H1 (cell line): Measurements from ENCODE around the gene USH1G. TPM values are rescaled to one million over a fixed set of nuclear protein-coding genes. Genes with fewer than 3 reads are reported as not detected.

Experiments
- CTCF ChIA-PET: fragments of 300-600 bp; sonication (Branson Sonifier 250); formaldehyde crosslinking; loops from one replicate; lab custom pipeline; 2021; ENCODE audit not compliant: partially characterized antibody; lab: Charles Lee
- POLR2A ChIA-PET: fragments of 300-600 bp; sonication (Branson Sonifier 250); formaldehyde crosslinking; loops from one replicate; lab custom pipeline; 2021; ENCODE audit warnings: inconsistent platforms; ENCODE audit not compliant: partially characterized antibody; lab: Charles Lee
- DNase-seq, 2 experiments: peaks; one replicate each; pipeline versions ENCODE4 v3.0.0 to v3.0.0-alpha.2; 2010 to 2022; ENCODE audit warnings: low spot score in 2 of 2, low read depth in 1 of 2, mixed read lengths in 1 of 2
- FAIRE-seq: peaks from 2 replicates; lab custom pipeline; 2011; peaks lifted over from hg19 to GRCh38; lab: Jason Lieb, UNC
- H2AFZ ChIP-seq: 2 replicates; pipeline ENCODE4 v1.8.1; 2012; ENCODE audit warnings: low read length, inconsistent platforms
- H2AK5ac ChIP-seq: 2 replicates; pipeline ENCODE4 v1.6.1; 2013; ENCODE audit warnings: low read depth, low read length
- H2BK120ac ChIP-seq: replicated peaks from 2 replicates; pipeline ENCODE3; 2013; ENCODE audit warnings: low read depth, low read length, inconsistent platforms
- H2BK12ac ChIP-seq: 2 replicates; pipeline ENCODE4 v1.6.1; 2013; ENCODE audit warnings: low read depth, low read length
- H2BK15ac ChIP-seq: 2 replicates; pipeline ENCODE4 v1.6.1; 2013; ENCODE audit warnings: low read length
- H2BK20ac ChIP-seq: 2 replicates; pipeline ENCODE4 v1.6.1; 2013; ENCODE audit warnings: low read length
- H2BK5ac ChIP-seq: 2 replicates; pipeline ENCODE4 v1.6.1; 2013; ENCODE audit warnings: low read depth, low read length
- H3K14ac ChIP-seq: 2 replicates; pipeline ENCODE4 v1.6.1; 2013; ENCODE audit warnings: inconsistent platforms; ENCODE audit not compliant: insufficient read length
- H3K18ac ChIP-seq: 2 replicates; pipeline ENCODE4 v1.6.1; 2013; ENCODE audit warnings: low read length; ENCODE audit errors: extremely low read depth
- H3K23ac ChIP-seq: 2 replicates; pipeline ENCODE4 v1.6.1; 2013; ENCODE audit warnings: inconsistent platforms; ENCODE audit not compliant: insufficient read length
- H3K23me2 ChIP-seq: 2 replicates; pipeline ENCODE4 v1.6.1; 2013; ENCODE audit warnings: low read depth, low read length
- H3K27ac ChIP-seq: 2 replicates; pipeline ENCODE4 v1.6.1; 2011; ENCODE audit warnings: low read depth, low read length, inconsistent platforms
- H3K27me3 ChIP-seq, 4 experiments: replicated peaks in 1 of 4; 1 replicate in 1 of 4; 2 replicates in 3 of 4; pipeline versions ENCODE4 v1.6.1 to v1.8.1; 2011 to 2013; ENCODE audit warnings: low read length in 3 of 4, mild to moderate bottlenecking in 3 of 4, inconsistent platforms in 2 of 4, mixed read lengths in 2 of 4, moderate library complexity in 1 of 4; ENCODE audit not compliant: control insufficient read depth in 3 of 4, insufficient read depth in 3 of 4; ENCODE audit errors: extremely low read depth in 1 of 4
- H3K36me3 ChIP-seq, 4 experiments: 2 replicates each; pipeline versions ENCODE4 v1.6.1 to v1.8.1; 2011 to 2013; ENCODE audit warnings: mild to moderate bottlenecking in 4 of 4, low read length in 3 of 4, moderate library complexity in 2 of 4, control low read depth in 1 of 4, inconsistent platforms in 1 of 4; ENCODE audit not compliant: insufficient read depth in 4 of 4, control insufficient read depth in 2 of 4
- H3K4ac ChIP-seq: replicated peaks from 2 replicates; pipeline ENCODE3; 2013; ENCODE audit warnings: low read length, low read depth, mixed read lengths, inconsistent platforms; ENCODE audit not compliant: insufficient read length
- H3K4me1 ChIP-seq, 4 experiments: replicated peaks in 1 of 4; 1 replicate in 1 of 4; 2 replicates in 3 of 4; pipeline versions ENCODE4 v1.6.1 to v1.8.1; 2011 to 2013; ENCODE audit warnings: low read length in 3 of 4, inconsistent platforms in 2 of 4, mixed read lengths in 1 of 4; ENCODE audit not compliant: insufficient read depth in 4 of 4, control insufficient read depth in 3 of 4
- H3K4me2 ChIP-seq, 2 experiments: 2 replicates each; pipeline versions ENCODE4 v1.6.1 to v1.8.1; 2011 to 2013; ENCODE audit warnings: low read depth in 2 of 2, low read length in 2 of 2, control low read depth in 1 of 2, inconsistent platforms in 1 of 2, mild to moderate bottlenecking in 1 of 2; ENCODE audit not compliant: insufficient read depth in 1 of 2
- H3K4me3 ChIP-seq, 4 experiments: fragments of 200-600, 300-600 bp in 1 of 4; sonication (generic), shearing (Covaris generic), sonication (Bioruptor Twin) in 1 of 4; 2 replicates each; pipeline versions ENCODE4 v1.5.1 to v1.8.1; 2011 to 2016; ENCODE audit warnings: low read length in 4 of 4, low read depth in 3 of 4, control low read depth in 2 of 4, inconsistent platforms in 2 of 4, mild to moderate bottlenecking in 2 of 4, mixed read lengths in 1 of 4, moderate library complexity in 1 of 4; ENCODE audit not compliant: insufficient read depth in 2 of 4; ENCODE audit errors: extremely low read depth in 1 of 4
- H3K56ac ChIP-seq: replicated peaks from 2 replicates; pipeline ENCODE3; 2013; ENCODE audit warnings: low read depth, mild to moderate bottlenecking, mixed read lengths, low read length, inconsistent platforms; ENCODE audit not compliant: insufficient read length
- H3K79me1 ChIP-seq: 2 replicates; pipeline ENCODE4 v1.6.1; 2013; ENCODE audit warnings: low read depth, low read length, control low read depth
- H3K79me2 ChIP-seq, 2 experiments: 2 replicates each; pipeline versions ENCODE4 v1.6.1 to v1.8.1; 2012 to 2013; ENCODE audit warnings: low read length in 2 of 2, mild to moderate bottlenecking in 2 of 2, inconsistent platforms in 1 of 2; ENCODE audit not compliant: insufficient read depth in 2 of 2, control insufficient read depth in 1 of 2
- H3K9ac ChIP-seq, 4 experiments: replicated peaks in 1 of 4; 1 replicate in 1 of 4; 2 replicates in 3 of 4; pipeline versions ENCODE4 v1.6.1 to v1.8.1; 2011 to 2013; ENCODE audit warnings: low read depth in 3 of 4, low read length in 3 of 4, control low read depth in 2 of 4, mild to moderate bottlenecking in 2 of 4, moderate library complexity in 2 of 4, inconsistent platforms in 1 of 4; ENCODE audit errors: extremely low read depth in 1 of 4
- H3K9me3 ChIP-seq, 2 experiments: 2 replicates each; pipeline versions ENCODE4 v1.6.1 to v1.8.1; 2012 to 2013; ENCODE audit warnings: mild to moderate bottlenecking in 2 of 2, moderate library complexity in 2 of 2, control low read depth in 1 of 2, inconsistent platforms in 1 of 2, low read depth in 1 of 2, low read length in 1 of 2, mixed read lengths in 1 of 2; ENCODE audit not compliant: insufficient read depth in 2 of 2
- H4K20me1 ChIP-seq, 2 experiments: replicated peaks in 1 of 2; 2 replicates each; pipeline versions ENCODE3 to v1.8.1; 2011 to 2013; ENCODE audit warnings: inconsistent platforms in 2 of 2, low read length in 2 of 2, mild to moderate bottlenecking in 1 of 2; ENCODE audit not compliant: insufficient read depth in 2 of 2, control insufficient read depth in 1 of 2
- H4K5ac ChIP-seq: 2 replicates; pipeline ENCODE4 v1.6.1; 2013; ENCODE audit warnings: low read length, low read depth, mixed read lengths, inconsistent platforms; ENCODE audit not compliant: insufficient read length
- H4K8ac ChIP-seq: 2 replicates; pipeline ENCODE4 v1.8.0; 2013; ENCODE audit warnings: mild to moderate bottlenecking, moderate library complexity, low read length, inconsistent platforms; ENCODE audit not compliant: insufficient read depth; ENCODE audit errors: extremely low read depth
- H4K91ac ChIP-seq: replicated peaks from 2 replicates; pipeline ENCODE3; 2013; ENCODE audit warnings: low read length, mixed read lengths, inconsistent platforms; ENCODE audit not compliant: insufficient read length
- ATF2 ChIP-seq: IDR thresholded peaks from 2 replicates; pipeline ENCODE4 v1.6.1; 2012; ENCODE audit warnings: low read length, inconsistent platforms
- BACH1 ChIP-seq: IDR thresholded peaks from 2 replicates; pipeline ENCODE4 v1.6.1; 2012; ENCODE audit warnings: low read length, improper control_type of control experiment
- BRCA1 ChIP-seq: IDR thresholded peaks from 2 replicates; pipeline ENCODE4 v1.6.1; 2012; ENCODE audit warnings: low read depth, low read length, improper control_type of control experiment
- EP300 ChIP-seq, 2 experiments: IDR thresholded peaks; 1 replicate in 1 of 2; 2 replicates in 1 of 2; pipeline ENCODE4 v1.6.1; 2011 to 2012; ENCODE audit warnings: low read depth in 2 of 2, low read length in 2 of 2, mild to moderate bottlenecking in 2 of 2, borderline replicate concordance in 1 of 2, inconsistent platforms in 1 of 2, moderate library complexity in 1 of 2
- KDM1A ChIP-seq: fragments of 200-600, 300-600 bp; sonication (generic); IDR thresholded peaks from 2 replicates; pipeline ENCODE4 v1.7.1; 2016; ENCODE audit warnings: mild to moderate bottlenecking, low read length, borderline replicate concordance
- KDM5A ChIP-seq: fragments of 200-600 bp; IDR thresholded peaks from 2 replicates; pipeline ENCODE4 v1.7.1; 2012; ENCODE audit warnings: mild to moderate bottlenecking, low read length, inconsistent platforms, mixed read lengths
- NANOG ChIP-seq: IDR thresholded peaks from 2 replicates; pipeline ENCODE4 v1.6.1; 2011; ENCODE audit warnings: low read length, low read depth, mild to moderate bottlenecking, inconsistent platforms; ENCODE audit not compliant: insufficient read depth, poor library complexity, severe bottlenecking
- SRF ChIP-seq: IDR thresholded peaks from 2 replicates; pipeline ENCODE4 v1.6.1; 2011; ENCODE audit warnings: mild to moderate bottlenecking, low read depth, low read length, moderate library complexity
- TAF1 ChIP-seq: IDR thresholded peaks from 2 replicates; pipeline ENCODE4 v1.6.1; 2011; ENCODE audit warnings: mild to moderate bottlenecking, low read depth, low read length
- TAF7 ChIP-seq: optimal IDR thresholded peaks from 2 replicates; pipeline ENCODE3; 2011; ENCODE audit warnings: low read depth, mild to moderate bottlenecking, inconsistent platforms, low read length, moderate library complexity, borderline replicate concordance
- TBP ChIP-seq: IDR thresholded peaks from 2 replicates; pipeline ENCODE4 v1.6.1; 2011; ENCODE audit warnings: low read depth, low read length, improper control_type of control experiment
- TCF12 ChIP-seq: IDR thresholded peaks from 2 replicates; pipeline ENCODE4 v1.6.1; 2011; ENCODE audit warnings: low read depth, mild to moderate bottlenecking, low read length
- WGBS, 2 experiments: shearing (Covaris generic) in 1 of 2; methylation state at CpG; one replicate each; pipeline versions ENCODE4 v1.1.6 to v1.1.7; 2013 to 2015; ENCODE audit warnings: low lambda C conversion rate in 2 of 2, mixed read lengths in 2 of 2, inconsistent platforms in 1 of 2, low coverage in 1 of 2, missing lambda C conversion rate in 1 of 2; ENCODE audit not compliant: insufficient replicate concordance in 2 of 2, insufficient coverage in 1 of 2, insufficient read length in 1 of 2; ENCODE audit errors: extremely low coverage in 1 of 2, missing lambda C conversion rate in 1 of 2; 5-methylcytosine and 5-hydroxymethylcytosine counted together
- polyA plus RNA-seq, 7 experiments: library from polyadenylated mRNA; depleted of rRNA in 3 of 7; stranded (reverse) in 5 of 7; unstranded in 2 of 7; fragments of >200 nt in 5 of 7; fragments of 200-250 nt in 2 of 7; gene quantifications; 1 replicate in 5 of 7; 2 replicates in 1 of 7; 4 replicates in 1 of 7; pipeline versions ENCODE4 v1.2.1 to v1.2.3, GENCODE V29; 2011 to 2013; ENCODE audit warnings: missing spikeins in 2 of 7, mixed read lengths in 2 of 7
- total RNA-seq: library from RNA; stranded (reverse); fragmentation: NEBNext Ultra II Directional; extraction: Animal tissue kit (Norgen Biotek cat#: 25700); gene quantifications from 2 replicates; pipeline ENCODE4 v1.2.1, GENCODE V29; 2021

The USH1G gene
- total and polyA plus RNA-seq, 2 of the 8 experiments (the other 6 are each of a cell fraction or from before 2014, with no cell fraction given): 1.6 to 4.3 TPM

- Histone ChIP-seq H3K4me3 (no peak overlapping the region), H2BK20ac (no peak overlapping the region), H3K56ac (no peak overlapping the region), H2BK120ac (no peak overlapping the region), H3K4me2 (no peak overlapping the region), H3K9ac (no peak overlapping the region), H4K8ac (no peak overlapping the region), H3K4ac (no peak overlapping the region), H3K4me1 (peaks cover 0 to 5% (median 2%) of the 10 kb centered on the region in 4 experiments; a peak in 2 of 7 replicates), H3K18ac (no peak overlapping the region; the same call in 1 of the 2 replicates), H3K9me3 (no peaks in the 10 kb centered on the region), H3K27ac (no peak overlapping the region), H4K5ac (no peak overlapping the region), H2AFZ (no peak overlapping the region), H4K91ac (peak overlapping the region; percentile 52), H3K36me3 (no peaks in the 10 kb centered on the region), H3K27me3 (peaks cover 0 to 6% (median 0%) of the 10 kb centered on the region in 4 experiments; a peak in 2 of 7 replicates), H2BK5ac (0 out of 2 replicates have a peak overlapping the region, but pooled peaks have one; percentile 68), H3K23ac (no peak overlapping the region), H3K79me2 (no peaks in the 10 kb centered on the region), H2BK12ac (no peak overlapping the region), H3K23me2 (no peaks in the 10 kb centered on the region), H3K79me1 (no peaks in the 10 kb centered on the region; the same call in 1 of the 2 replicates), H3K14ac (no peak overlapping the region), H2BK15ac (0 out of 2 replicates have a peak overlapping the region, but pooled peaks have one; percentile 19), H4K20me1 (peaks cover 0 to 2% of the 10 kb centered on the region in 2 experiments), H2AK5ac (no peak overlapping the region)
- POLR2A ChIA-PET: no interaction called here
- CTCF ChIA-PET: interaction anchor here (1.4 to 49.9 kb wide), 4 partner anchors 1 to 85 kb away, joined by 4 to 1072 read pairs (median 540); partner anchors contain the start of genes OTOP2, OTOP3 and USH1G
- DNase-seq: no peak
- no peak for FAIRE-seq
- whole genome bisulfite sequencing, 2 experiments: 72% methylated on average over 8 of the region's 8 CpGs; no CpG with 5 or more reads in 1 of the 2 experiments
- TF ChIP-seq TAF7: no peak
- no peak for TF ChIP-seq KDM5A
- no peak for TF ChIP-seq BRCA1
- TF ChIP-seq KDM1A: no peak
- no peak for TF ChIP-seq SRF
- TF ChIP-seq TCF12: no peak
- no peak for TF ChIP-seq NANOG
- no peak for TF ChIP-seq EP300 (IDR thresholded peaks at IDR 0.05; ENCODE audit: borderline replicate concordance in 1 of 2, low read depth in 2 of 2, low read length in 2 of 2)
- TF ChIP-seq ATF2: no peak
- TF ChIP-seq TBP: no peak
- no peak for TF ChIP-seq TAF1
- no peak for TF ChIP-seq BACH1
These were observed 27.2 kb upstream of the USH1G start for GRCh38 chr17:74950207-74950606.
